HepG2 (cell line): ENCODE data around the gene PRKCZ. TPM values are rescaled to one million over a fixed set of nuclear protein-coding genes. Genes with fewer than 3 reads are reported as not detected.

Experiments
- GABPA ChIP-seq, 2 experiments: IDR thresholded peaks; 2 replicates each; pipeline ENCODE4 v1.6.1; 2011 to 2016; ENCODE audit warnings: low read depth in 2 of 2, low read length in 1 of 2, missing biosample characterization in 1 of 2, missing genetic modification characterization in 1 of 2
- GABPB1 ChIP-seq: IDR thresholded peaks from 2 replicates; pipeline ENCODE4 v1.6.1; 2016; ENCODE audit warnings: mild to moderate bottlenecking, missing genetic modification reagents, moderate library complexity, missing compliant biosample characterization
- GATAD1 ChIP-seq: IDR thresholded peaks from 2 replicates; pipeline ENCODE4 v1.6.1; 2016; ENCODE audit warnings: missing genetic modification reagents, missing compliant biosample characterization
- HCFC1 ChIP-seq: fragments of 150-350 bp; IDR thresholded peaks from 2 replicates; pipeline ENCODE4 v1.6.1; 2014; ENCODE audit warnings: low read depth, low read length
- HDAC1 ChIP-seq: sonication (generic); formaldehyde crosslinking; IDR thresholded peaks from 2 replicates; pipeline ENCODE4 v1.5.1; 2020; ENCODE audit warnings: mild to moderate bottlenecking, missing genetic modification reagents
- MLLT10 ChIP-seq: sonication (generic); formaldehyde crosslinking; IDR thresholded peaks from 2 replicates; pipeline ENCODE4 v1.4.0; 2020; ENCODE audit warnings: missing genetic modification reagents
- PHF20 ChIP-seq: sonication (generic); formaldehyde crosslinking; IDR thresholded peaks from 2 replicates; pipeline ENCODE4 v1.5.0; 2020; ENCODE audit warnings: mild to moderate bottlenecking, missing genetic modification reagents
- POGZ ChIP-seq: sonication (generic); formaldehyde crosslinking; IDR thresholded peaks from 2 replicates; pipeline ENCODE4 v1.4.0; 2020; ENCODE audit warnings: mild to moderate bottlenecking, missing genetic modification reagents
- SIN3A ChIP-seq: IDR thresholded peaks from 2 replicates; pipeline ENCODE4 v1.6.1; 2011; ENCODE audit warnings: low read depth, mild to moderate bottlenecking, control low read depth, low read length, borderline replicate concordance
- YY1 ChIP-seq: IDR thresholded peaks from 2 replicates; pipeline ENCODE4 v1.6.1; 2011; ENCODE audit warnings: low read length, low read depth, moderate library complexity, mild to moderate bottlenecking; ENCODE audit not compliant: insufficient read depth, insufficient replicate concordance
- ZBTB21 ChIP-seq: sonication (generic); formaldehyde crosslinking; IDR thresholded peaks from 2 replicates; pipeline ENCODE4 v1.4.0; 2020; ENCODE audit warnings: missing genetic modification reagents
- ZNF441 ChIP-seq: sonication (generic); formaldehyde crosslinking; IDR thresholded peaks from 2 replicates; pipeline ENCODE4 v1.7.0; 2021; ENCODE audit warnings: missing genetic modification reagents, borderline replicate concordance
- ZNF777 ChIP-seq: sonication (generic); formaldehyde crosslinking; IDR thresholded peaks from 2 replicates; pipeline ENCODE4 v1.4.0; 2020; ENCODE audit warnings: missing genetic modification reagents
- ZNF781 ChIP-seq: sonication (generic); formaldehyde crosslinking; IDR thresholded peaks from 2 replicates; pipeline ENCODE4 v1.5.1; 2020; ENCODE audit warnings: borderline replicate concordance, mild to moderate bottlenecking, missing genetic modification reagents; ENCODE audit errors: not compliant biosample characterization
- ZNF891 ChIP-seq: sonication (generic); formaldehyde crosslinking; IDR thresholded peaks from 2 replicates; pipeline ENCODE4 v1.5.0; 2020; ENCODE audit warnings: mild to moderate bottlenecking, missing genetic modification reagents
- polyA plus RNA-seq, 8 experiments: library from polyadenylated mRNA; depleted of rRNA in 3 of 8; stranded (reverse) in 7 of 8; unstranded in 1 of 8; fragments of >200 nt; fragmentation: Illumina TruSeq in 4 of 8; extraction: Trizol in 4 of 8; gene quantifications; 2 replicates each; pipeline versions ENCODE4 v1.2.1 to v1.2.3, GENCODE V29; 2011 to 2016; ENCODE audit warnings: low read depth in 4 of 8, missing spikeins in 1 of 8, mixed read lengths in 1 of 8; ENCODE audit not compliant: insufficient read depth in 1 of 8
- total RNA-seq, 5 experiments: library from RNA; depleted of rRNA; stranded (reverse); fragments of >200 nt; fragmentation: Illumina TruSeq; extraction: Trizol; gene quantifications; 2 replicates each; pipeline ENCODE4 v1.2.3, GENCODE V29; 2016; ENCODE audit warnings: low read depth in 1 of 5
- TF ChIP-seq, protein P1 (sequence below), 2 experiments: sonication (generic) in 1 of 2; formaldehyde crosslinking in 1 of 2; IDR thresholded peaks; 2 replicates each; pipeline versions ENCODE4 v1.4.0 to v1.6.1; 2016 to 2020; ENCODE audit warnings: borderline replicate concordance in 1 of 2, low read depth in 1 of 2, mild to moderate bottlenecking in 1 of 2, missing genetic modification reagents in 1 of 2
- TF ChIP-seq, protein P2 (sequence below): IDR thresholded peaks from 2 replicates; pipeline ENCODE4 v1.6.1; 2016; ENCODE audit warnings: mild to moderate bottlenecking
- TF ChIP-seq, protein P3 (sequence below): sonication (generic); formaldehyde crosslinking; IDR thresholded peaks from 2 replicates; pipeline ENCODE4 v1.5.0; 2020; ENCODE audit warnings: mild to moderate bottlenecking, missing genetic modification reagents
- TF ChIP-seq, protein P4 (sequence below): sonication (generic); formaldehyde crosslinking; IDR thresholded peaks from 2 replicates; pipeline ENCODE4 v1.8.0; 2022; ENCODE audit warnings: mild to moderate bottlenecking, missing genetic modification reagents, moderate library complexity

The PRKCZ gene
- total and polyA plus RNA-seq, 2 of the 13 experiments (the other 11 are each of a cell fraction or from before 2014, with no cell fraction given), result 34.7 to 85.2 TPM

DNA sequence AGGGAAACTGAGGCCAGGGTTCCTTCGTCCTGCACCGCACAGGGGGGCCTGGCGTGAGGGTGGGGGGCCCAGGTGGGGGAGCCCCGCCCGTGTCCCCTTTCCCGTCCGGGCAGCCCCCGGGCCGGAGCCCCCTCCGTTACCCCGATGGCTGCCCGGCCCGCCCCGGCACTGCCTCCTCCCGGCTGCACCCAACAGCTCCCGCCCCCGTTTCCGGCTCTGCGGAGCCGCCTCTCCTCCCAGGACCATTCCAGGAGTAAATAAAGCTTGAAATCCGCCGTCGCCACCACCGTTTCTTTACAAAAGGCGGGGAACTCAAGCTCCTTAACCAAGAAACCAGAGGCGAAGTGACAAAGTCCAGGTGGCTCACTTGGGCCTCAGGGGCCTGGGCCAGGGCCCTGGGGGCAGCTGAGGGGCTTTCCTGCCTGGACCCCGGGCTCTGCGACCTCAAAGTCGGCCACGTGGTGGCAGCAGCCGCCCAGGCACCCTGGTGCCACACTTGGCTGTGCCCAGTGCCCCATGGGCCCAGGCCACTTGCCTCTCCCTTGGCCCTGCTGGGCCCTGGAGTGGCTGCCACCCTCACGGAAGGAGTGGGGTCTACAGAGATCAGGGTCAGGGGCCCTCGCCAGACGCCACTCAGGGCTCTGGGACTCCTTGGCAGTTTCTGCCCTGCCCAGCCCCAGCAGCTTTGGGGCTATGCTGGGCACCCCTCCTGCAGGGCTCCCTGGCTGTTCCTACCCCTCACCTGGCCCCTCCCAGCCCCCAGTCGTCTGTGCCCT lies 144.9 kb downstream of the PRKCZ start (continued):
- TF ChIP-seq, protein P1, sequence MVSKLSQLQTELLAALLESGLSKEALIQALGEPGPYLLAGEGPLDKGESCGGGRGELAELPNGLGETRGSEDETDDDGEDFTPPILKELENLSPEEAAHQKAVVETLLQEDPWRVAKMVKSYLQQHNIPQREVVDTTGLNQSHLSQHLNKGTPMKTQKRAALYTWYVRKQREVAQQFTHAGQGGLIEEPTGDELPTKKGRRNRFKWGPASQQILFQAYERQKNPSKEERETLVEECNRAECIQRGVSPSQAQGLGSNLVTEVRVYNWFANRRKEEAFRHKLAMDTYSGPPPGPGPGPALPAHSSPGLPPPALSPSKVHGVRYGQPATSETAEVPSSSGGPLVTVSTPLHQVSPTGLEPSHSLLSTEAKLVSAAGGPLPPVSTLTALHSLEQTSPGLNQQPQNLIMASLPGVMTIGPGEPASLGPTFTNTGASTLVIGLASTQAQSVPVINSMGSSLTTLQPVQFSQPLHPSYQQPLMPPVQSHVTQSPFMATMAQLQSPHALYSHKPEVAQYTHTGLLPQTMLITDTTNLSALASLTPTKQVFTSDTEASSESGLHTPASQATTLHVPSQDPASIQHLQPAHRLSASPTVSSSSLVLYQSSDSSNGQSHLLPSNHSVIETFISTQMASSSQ (IDR thresholded peaks at IDR 0.05; ENCODE audit: low read depth), result no peak
- TF ChIP-seq, protein P1 (CRISPR knock-in tag; IDR thresholded peaks at IDR 0.05; ENCODE audit: borderline replicate concordance), result peak; percentile 31; the same call in 1 of the 2 replicates
- TF ChIP-seq ZNF891 (CRISPR knock-in tag), result 0 out of 2 replicates have a peak, but pooled peaks have one; percentile 17
- TF ChIP-seq, protein P2, sequence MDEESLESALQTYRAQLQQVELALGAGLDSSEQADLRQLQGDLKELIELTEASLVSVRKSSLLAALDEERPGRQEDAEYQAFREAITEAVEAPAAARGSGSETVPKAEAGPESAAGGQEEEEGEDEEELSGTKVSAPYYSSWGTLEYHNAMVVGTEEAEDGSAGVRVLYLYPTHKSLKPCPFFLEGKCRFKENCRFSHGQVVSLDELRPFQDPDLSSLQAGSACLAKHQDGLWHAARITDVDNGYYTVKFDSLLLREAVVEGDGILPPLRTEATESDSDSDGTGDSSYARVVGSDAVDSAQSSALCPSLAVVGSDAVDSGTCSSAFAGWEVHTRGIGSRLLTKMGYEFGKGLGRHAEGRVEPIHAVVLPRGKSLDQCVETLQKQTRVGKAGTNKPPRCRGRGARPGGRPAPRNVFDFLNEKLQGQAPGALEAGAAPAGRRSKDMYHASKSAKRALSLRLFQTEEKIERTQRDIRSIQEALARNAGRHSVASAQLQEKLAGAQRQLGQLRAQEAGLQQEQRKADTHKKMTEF (CRISPR knock-in tag), result peak; percentile 59
- TF ChIP-seq, protein P3, sequence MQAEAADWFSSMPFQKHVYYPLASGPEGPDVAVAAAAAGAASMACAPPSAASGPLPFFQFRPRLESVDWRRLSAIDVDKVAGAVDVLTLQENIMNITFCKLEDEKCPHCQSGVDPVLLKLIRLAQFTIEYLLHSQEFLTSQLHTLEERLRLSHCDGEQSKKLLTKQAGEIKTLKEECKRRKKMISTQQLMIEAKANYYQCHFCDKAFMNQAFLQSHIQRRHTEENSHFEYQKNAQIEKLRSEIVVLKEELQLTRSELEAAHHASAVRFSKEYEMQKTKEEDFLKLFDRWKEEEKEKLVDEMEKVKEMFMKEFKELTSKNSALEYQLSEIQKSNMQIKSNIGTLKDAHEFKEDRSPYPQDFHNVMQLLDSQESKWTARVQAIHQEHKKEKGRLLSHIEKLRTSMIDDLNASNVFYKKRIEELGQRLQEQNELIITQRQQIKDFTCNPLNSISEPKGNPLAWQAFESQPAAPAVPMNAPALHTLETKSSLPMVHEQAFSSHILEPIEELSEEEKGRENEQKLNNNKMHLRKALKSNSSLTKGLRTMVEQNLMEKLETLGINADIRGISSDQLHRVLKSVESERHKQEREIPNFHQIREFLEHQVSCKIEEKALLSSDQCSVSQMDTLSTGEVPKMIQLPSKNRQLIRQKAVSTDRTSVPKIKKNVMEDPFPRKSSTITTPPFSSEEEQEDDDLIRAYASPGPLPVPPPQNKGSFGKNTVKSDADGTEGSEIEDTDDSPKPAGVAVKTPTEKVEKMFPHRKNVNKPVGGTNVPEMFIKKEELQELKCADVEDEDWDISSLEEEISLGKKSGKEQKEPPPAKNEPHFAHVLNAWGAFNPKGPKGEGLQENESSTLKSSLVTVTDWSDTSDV (CRISPR knock-in tag), result 0 out of 2 replicates have a peak, but pooled peaks have one; percentile 20
- TF ChIP-seq ZNF441 (CRISPR knock-in tag), result no peak
- TF ChIP-seq GABPB1 (CRISPR knock-in tag), result peak; percentile 89
- no peak; the same call in none of the 2 replicates for TF ChIP-seq HDAC1
- TF ChIP-seq ZBTB21 (CRISPR knock-in tag), result no peak
- no peak for TF ChIP-seq POGZ
- no peak for TF ChIP-seq ZNF781 (CRISPR knock-in tag)
- TF ChIP-seq HCFC1, result no peak
- no peak for TF ChIP-seq MLLT10 (CRISPR knock-in tag)
- TF ChIP-seq YY1, result peak; percentile 36
- peak; percentile 85 for TF ChIP-seq GATAD1 (CRISPR knock-in tag)
- TF ChIP-seq GABPA (IDR thresholded peaks at IDR 0.05; ENCODE audit: low read depth, low read length), result no peak
- peak; percentile 82 for TF ChIP-seq GABPA (CRISPR knock-in tag; IDR thresholded peaks at IDR 0.05; ENCODE audit: low read depth)
- TF ChIP-seq SIN3A, result no peak; the same call in 1 of the 2 replicates
- TF ChIP-seq, protein P4, sequence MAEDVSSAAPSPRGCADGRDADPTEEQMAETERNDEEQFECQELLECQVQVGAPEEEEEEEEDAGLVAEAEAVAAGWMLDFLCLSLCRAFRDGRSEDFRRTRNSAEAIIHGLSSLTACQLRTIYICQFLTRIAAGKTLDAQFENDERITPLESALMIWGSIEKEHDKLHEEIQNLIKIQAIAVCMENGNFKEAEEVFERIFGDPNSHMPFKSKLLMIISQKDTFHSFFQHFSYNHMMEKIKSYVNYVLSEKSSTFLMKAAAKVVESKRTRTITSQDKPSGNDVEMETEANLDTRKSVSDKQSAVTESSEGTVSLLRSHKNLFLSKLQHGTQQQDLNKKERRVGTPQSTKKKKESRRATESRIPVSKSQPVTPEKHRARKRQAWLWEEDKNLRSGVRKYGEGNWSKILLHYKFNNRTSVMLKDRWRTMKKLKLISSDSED (CRISPR knock-in tag), result 0 out of 2 replicates have a peak, but pooled peaks have one; percentile 30
- TF ChIP-seq ZNF777 (CRISPR knock-in tag), result peak; percentile 53
- TF ChIP-seq PHF20 (CRISPR knock-in tag), result peak; percentile 55
